ENCODE measurements around the gene GTF3C5.
"Not testable (repeated sequence)": the region's sequence is repeated elsewhere in the genome, so short reads cannot be mapped to it uniquely, and the experiment has no call there.

The GTF3C5 gene

DNA sequence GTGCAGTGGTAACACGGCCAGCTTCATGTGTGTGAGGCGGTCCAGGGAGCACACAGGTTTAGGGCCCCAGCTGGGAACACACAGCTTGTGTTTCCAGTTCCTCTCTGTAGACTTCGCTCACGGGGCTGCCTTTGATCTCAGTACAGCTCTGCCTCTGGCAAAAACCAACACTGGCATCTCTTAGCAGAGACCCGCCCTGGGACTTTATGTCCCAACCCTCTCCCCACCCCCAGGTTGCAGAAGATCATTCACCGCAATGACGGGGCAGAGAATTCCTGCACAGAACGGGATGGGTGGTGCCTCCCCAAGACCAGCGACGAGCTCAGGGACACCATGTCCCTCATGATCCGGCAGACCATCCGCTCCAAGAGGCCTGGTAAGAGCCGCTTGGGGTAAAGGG is 25.7 kb downstream of the GTF3C5 start:
- DNase-seq = no peak

DNA sequence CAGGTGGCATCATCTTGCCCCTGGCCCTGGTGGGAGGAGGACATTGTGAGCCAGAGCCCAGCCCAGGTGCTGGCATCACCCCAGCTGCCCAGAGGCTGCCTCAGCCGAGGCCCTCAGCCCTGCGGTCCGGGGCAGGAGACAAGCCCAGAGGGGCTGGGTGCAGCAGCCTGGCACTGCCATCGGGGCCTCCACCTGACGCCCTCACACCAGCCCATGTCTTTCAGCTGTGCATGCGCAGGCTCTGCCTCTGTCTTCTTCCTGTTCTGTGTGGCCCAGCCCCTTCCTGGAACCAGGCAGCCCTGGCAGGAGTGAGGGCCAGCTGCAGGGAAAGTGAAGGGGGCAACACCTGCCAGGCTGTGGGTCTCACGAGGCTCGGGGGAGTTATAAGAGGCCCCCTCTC is 26.2 kb downstream of the GTF3C5 start:
- DNase-seq = no peak

DNA sequence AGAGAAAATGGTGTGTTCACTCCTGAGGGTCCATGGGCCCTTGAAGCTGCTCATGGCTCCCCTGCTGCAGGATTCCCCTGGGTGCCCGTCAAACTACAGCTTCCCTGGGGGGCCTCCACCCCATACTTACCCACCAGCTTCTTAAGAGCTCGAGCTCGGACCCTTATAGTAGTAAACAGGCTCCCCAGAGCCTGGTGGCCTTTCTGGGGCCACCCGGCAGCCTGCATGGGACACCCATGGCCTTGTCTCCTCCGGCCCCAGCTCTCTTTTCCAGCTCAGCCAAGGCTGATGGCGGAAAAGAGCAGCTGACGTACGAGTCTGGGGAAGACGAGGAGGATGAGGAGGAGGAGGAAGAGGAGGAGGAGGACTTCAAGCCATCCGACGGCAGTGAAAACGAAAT is 26.8 kb downstream of the GTF3C5 start:
- no peak for DNase-seq

DNA sequence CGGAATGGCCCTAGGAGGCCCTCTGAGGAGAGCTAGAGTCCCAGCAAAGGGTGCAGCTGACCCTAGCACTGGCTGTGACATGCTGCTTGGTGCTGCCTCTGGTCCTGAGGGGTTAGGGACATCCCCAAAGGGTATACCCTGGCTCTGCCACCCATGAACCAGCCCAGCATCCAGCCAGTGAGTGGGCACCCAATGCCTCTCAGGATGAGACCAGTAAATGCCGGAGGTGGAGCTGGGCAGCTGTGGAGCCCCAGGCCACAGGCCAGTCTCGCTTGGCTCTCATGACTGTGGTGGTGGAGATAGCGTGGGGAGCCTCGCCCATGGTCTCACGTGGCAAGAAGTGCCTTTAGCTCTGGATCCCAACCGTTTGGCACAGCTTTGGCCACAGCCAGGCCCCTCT is 27.3 kb downstream of the GTF3C5 start:
- no peak for DNase-seq

DNA sequence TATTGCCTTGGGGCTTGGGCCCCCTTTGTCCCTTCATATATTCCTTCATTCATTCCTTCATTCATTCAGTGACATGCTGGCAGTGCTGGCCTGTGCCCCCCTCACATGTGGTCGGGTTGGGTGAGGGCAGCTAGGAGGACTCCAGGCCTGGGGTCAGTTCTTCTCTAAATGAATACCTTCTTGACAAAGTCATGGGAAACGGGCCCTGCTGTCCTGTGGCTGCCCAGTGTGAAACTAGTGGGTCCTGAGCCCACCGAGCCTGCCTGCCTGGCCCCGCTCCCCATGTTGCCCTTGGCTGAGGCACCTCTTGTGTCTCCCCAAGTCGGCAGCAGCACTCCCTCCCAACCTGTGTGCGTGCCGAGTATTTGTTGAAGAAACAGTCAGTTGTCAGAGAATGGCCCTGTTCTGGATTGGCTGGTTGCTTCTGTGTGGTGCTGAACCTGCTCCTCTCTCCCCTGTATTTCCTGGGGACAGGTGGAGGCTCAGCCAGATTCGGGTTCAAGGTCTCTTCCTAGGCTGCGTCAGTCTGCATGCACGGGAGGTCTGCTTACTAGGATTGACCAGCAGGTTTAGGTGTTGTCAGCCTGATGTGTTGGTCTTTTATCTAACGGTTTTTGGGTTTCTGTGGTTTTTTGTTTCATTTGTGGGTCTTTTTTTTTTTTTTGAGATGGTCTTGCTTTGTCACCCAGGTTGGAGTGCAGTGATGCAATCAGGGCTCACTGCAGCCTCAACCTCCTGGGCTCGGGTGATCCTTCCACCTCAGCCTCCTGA is 27.9 kb downstream of the GTF3C5 start:
- DNase-seq = no peak

DNA sequence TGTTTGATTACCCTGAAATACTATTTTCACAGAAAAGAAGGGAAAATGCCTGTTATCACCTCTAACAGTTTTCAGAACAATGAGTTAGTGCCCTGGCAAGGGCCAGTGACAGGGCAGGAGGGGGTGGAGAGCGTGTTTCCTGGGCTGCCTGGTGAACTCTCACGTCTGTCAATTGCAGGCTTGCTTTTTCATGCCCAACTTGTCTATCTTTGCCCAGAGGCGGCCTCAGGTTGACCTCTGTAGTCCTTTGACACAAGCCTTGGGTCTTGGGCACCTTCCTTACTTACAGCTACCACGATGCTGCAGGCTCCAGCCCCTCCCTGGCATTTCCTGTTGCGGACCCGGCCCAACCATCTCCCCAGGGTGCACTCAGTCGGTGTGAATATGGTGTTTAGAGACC is 28.8 kb downstream of the GTF3C5 start:
- no peak for DNase-seq

DNA sequence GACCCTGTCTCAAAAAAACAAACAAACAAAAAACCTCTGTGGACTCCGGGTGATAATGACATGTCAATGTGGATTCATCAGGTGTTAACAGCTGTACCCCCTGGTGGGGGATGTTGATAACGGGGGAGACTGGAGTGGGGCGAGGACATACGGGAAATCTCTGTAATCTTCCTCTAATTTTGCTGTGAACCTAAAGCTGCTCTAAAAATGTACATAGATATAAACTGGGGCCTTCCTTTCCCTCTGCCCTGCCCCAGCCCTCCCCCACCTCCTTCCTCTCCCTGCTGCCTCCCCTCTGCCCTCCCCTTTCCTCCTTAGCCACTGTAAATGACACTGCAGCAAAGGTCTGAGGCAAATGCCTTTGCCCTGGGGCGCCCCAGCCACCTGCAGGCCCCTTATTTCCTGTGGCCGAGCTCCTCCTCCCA is 29.6 kb downstream of the GTF3C5 start:
- no peak for DNase-seq

DNA sequence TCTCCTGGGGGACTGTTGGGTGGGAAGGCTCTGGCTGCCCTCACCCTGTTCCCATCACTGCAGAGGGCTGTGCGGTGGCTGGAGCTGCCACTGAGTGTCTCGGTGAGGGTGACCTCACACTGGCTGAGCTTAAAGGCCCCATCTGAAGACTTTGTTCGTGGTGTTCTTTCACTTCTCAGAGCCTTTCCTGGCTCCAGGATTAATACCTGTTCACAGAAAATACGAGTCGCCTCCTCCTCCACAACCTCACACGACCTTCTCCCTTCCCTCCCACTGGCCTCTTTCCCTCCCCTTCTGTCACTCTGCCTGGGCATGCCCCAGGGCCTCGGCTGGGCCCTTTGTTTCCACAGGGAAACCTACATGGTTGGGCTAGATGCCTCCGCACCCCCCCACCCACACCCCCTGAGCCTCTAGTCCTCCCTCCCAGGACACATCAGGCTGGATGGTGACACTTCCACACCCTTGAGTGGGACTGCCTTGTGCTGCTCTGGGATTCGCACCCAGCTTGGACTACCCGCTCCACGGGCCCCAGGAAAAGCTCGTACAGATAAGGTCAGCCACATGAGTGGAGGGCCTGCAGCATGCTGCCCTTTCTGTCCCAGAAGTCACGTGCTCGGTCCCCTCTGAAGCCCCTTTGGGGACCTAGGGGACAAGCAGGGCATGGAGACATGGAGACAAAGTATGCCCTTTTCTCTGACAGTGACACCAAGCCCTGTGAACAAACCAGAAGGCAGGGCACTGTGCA is 30.4 kb downstream of the GTF3C5 start:
- DNase-seq = peak; percentile 30

DNA sequence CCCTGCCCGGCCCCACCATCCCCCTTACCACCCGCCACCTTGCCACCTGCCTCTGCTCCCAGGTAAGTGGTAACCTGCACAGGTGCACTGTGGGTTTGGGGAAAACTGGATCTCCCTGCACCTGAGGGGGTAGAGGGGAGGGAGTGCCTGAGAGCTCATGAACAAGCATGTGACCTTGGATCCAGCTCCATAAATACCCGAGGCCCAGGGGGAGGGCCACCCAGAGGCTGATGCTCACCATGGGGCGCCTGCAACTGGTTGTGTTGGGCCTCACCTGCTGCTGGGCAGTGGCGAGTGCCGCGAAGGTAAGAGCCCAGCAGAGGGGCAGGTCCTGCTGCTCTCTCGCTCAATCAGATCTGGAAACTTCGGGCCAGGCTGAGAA is 31.0 kb downstream of the GTF3C5 start, which contains the start of gene CEL:
Gene CEL, plus strand, starts transcription at position 218 of the 382 bp plus-strand sequence. Its CDS starts 22 bp downstream, at position 240.
- not testable (repeated sequence) for DNase-seq

DNA sequence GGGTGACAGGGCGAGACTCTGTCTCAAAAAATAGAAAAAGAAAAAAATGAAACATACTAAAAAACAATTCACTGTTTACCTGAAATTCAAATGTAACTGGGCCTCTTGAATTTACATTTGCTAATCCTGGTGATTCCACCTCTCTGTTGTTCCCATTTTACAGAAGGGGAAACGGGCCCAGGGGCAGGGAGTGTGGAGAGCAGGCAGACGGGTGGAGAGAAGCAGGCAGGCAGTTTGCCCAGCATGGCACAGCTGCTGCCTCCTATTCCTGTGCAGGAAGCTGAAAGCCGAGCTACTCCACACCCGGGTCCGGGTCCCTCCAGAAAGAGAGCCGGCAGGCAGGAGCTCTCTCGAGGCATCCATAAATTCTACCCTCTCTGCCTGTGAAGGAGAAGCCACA is 31.8 kb downstream of the GTF3C5 start:
- DNase-seq = not testable (repeated sequence)

DNA sequence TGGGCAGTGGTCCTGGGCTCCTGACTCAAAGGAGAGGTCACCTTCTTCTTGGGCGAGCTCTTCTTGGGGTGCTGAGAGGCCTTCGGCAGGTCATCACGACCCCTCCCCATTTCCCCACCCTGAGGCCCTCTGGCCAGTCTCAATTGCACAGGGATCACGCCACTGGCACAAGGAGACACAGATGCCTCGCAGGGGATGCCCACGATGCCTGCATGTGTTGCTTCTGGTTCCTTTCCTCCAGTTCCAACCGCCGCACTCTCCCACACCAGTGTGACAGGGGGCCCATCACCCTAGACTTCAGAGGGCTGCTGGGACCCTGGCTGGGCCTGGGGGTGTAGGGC is 32.3 kb downstream of the GTF3C5 start:
- no peak for DNase-seq

DNA sequence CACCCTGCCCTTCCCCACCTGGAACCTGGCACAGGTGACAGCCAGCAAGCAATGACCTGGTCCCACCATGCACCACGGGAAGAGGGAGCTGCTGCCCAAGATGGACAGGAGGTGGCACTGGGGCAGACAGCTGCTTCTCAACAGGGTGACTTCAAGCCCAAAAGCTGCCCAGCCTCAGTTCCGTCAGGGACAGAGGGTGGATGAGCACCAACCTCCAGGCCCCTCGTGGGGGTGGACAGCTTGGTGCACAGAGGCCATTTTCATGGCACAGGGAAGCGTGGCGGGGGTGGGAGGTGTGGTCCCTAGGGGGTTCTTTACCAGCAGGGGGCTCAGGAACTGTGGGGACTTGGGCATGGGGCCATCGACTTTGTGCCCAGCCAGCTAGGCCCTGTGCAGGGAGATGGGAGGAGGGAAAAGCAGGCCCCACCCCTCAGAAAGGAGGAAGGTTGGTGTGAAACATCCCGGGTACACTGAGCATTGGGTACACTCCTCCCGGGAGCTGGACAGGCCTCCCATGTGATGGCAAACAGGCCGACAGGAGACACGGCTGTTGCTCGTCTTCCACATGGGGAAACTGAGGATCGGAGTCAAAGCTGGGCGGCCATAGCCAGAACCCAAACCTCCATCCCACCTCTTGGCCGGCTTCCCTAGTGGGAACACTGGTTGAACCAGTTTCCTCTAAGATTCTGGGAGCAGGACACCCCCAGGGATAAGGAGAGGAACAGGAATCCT is 32.9 kb downstream of the GTF3C5 start:
- DNase-seq = no peak

DNA sequence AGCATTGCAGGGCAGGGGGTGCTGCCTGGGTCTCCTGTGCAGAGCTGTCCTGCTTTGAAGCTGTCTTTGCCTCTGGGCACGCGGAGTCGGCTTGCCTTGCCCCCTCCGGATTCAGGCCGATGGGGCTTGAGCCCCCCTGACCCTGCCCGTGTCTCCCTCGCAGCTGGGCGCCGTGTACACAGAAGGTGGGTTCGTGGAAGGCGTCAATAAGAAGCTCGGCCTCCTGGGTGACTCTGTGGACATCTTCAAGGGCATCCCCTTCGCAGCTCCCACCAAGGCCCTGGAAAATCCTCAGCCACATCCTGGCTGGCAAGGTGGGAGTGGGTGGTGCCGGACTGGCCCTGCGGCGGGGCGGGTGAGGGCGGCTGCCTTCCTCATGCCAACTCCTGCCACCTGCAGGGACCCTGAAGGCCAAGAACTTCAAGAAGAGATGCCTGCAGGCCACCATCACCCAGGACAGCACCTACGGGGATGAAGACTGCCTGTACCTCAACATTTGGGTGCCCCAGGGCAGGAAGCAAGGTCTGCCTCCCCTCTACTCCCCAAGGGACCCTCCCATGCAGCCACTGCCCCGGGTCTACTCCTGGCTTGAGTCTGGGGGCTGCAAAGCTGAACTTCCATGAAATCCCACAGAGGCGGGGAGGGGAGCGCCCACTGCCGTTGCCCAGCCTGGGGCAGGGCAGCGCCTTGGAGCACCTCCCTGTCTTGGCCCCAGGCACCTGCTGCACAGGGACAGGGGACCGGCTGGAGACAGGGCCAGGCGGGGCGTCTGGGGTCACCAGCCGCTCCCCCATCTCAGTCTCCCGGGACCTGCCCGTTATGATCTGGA is 33.7 kb downstream of the GTF3C5 start:
- no peak for DNase-seq

DNA sequence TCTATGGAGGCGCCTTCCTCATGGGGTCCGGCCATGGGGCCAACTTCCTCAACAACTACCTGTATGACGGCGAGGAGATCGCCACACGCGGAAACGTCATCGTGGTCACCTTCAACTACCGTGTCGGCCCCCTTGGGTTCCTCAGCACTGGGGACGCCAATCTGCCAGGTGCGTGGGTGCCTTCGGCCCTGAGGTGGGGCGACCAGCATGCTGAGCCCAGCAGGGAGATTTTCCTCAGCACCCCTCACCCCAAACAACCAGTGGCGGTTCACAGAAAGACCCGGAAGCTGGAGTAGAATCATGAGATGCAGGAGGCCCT is 34.2 kb downstream of the GTF3C5 start:
- DNase-seq = no peak

DNA sequence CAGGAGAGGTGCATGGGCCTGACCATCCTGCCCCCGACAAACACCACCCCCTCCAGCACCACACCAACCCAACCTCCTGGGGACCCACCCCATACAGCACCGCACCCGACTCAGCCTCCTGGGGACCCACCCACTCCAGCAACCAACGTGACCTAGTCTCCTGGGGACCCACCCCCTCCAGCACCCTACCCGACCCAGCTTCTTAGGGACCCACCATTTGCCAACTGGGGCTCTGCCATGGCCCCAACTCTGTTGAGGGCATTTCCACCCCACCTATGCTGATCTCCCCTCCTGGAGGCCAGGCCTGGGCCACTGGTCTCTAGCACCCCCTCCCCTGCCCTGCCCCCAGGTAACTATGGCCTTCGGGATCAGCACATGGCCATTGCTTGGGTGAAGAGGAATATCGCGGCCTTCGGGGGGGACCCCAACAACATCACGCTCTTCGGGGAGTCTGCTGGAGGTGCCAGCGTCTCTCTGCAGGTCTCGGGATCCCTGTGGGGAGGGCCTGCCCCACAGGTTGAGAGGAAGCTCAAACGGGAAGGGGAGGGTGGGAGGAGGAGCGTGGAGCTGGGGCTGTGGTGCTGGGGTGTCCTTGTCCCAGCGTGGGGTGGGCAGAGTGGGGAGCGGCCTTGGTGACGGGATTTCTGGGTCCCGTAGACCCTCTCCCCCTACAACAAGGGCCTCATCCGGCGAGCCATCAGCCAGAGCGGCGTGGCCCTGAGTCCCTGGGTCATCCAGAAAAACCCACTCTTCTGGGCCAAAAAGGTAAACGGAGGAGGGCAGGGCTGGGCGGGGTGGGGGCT is 35.6 kb downstream of the GTF3C5 start:
- no peak for DNase-seq

DNA sequence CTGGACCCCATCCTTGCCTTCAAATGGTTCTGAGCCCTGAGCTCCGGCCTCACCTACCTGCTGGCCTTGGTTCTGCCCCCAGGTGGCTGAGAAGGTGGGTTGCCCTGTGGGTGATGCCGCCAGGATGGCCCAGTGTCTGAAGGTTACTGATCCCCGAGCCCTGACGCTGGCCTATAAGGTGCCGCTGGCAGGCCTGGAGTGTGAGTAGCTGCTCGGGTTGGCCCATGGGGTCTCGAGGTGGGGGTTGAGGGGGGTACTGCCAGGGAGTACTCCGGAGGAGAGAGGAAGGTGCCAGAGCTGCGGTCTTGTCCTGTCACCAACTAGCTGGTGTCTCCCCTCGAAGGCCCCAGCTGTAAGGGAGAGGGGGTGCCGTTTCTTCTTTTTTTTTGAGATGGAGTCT is 36.2 kb downstream of the GTF3C5 start:
- no peak for DNase-seq

DNA sequence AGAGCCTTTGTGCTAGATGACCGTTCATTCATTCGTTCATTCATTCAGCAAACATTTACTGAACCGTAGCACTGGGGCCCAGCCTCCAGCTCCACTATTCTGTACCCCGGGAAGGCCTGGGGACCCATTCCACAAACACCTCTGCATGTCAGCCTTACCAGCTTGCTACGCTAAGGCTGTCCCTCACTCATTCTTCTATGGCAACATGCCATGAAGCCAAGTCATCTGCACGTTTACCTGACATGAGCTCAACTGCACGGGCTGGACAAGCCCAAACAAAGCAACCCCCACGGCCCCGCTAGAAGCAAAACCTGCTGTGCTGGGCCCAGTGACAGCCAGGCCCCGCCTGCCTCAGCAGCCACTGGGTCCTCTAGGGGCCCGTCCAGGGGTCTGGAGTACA is 37.0 kb downstream of the GTF3C5 start:
- DNase-seq = no peak

DNA sequence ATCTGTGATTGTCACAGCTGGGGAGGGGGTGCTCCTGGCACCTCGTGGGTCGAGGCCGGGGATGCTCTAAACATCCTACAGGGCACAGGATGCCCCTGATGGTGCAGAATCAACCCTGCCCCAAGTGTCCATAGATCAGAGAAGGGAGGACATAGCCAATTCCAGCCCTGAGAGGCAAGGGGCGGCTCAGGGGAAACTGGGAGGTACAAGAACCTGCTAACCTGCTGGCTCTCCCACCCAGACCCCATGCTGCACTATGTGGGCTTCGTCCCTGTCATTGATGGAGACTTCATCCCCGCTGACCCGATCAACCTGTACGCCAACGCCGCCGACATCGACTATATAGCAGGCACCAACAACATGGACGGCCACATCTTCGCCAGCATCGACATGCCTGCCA is 37.6 kb downstream of the GTF3C5 start:
- not testable (repeated sequence) for DNase-seq

DNA sequence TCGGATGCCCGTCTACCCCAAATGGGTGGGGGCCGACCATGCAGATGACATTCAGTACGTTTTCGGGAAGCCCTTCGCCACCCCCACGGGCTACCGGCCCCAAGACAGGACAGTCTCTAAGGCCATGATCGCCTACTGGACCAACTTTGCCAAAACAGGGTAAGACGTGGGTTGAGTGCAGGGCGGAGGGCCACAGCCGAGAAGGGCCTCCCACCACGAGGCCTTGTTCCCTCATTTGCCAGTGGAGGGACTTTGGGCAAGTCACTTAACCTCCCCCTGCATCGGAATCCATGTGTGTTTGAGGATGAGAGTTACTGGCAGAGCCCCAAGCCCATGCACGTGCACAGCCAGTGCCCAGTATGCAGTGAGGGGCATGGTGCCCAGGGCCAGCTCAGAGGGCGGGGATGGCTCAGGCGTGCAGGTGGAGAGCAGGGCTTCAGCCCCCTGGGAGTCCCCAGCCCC is 39.7 kb downstream of the GTF3C5 start:
- DNase-seq = not testable (repeated sequence)

DNA sequence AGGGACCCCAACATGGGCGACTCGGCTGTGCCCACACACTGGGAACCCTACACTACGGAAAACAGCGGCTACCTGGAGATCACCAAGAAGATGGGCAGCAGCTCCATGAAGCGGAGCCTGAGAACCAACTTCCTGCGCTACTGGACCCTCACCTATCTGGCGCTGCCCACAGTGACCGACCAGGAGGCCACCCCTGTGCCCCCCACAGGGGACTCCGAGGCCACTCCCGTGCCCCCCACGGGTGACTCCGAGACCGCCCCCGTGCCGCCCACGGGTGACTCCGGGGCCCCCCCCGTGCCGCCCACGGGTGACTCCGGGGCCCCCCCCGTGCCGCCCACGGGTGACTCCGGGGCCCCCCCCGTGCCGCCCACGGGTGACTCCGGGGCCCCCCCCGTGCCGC is 40.2 kb downstream of the GTF3C5 start:
- not testable (repeated sequence) for DNase-seq

DNA sequence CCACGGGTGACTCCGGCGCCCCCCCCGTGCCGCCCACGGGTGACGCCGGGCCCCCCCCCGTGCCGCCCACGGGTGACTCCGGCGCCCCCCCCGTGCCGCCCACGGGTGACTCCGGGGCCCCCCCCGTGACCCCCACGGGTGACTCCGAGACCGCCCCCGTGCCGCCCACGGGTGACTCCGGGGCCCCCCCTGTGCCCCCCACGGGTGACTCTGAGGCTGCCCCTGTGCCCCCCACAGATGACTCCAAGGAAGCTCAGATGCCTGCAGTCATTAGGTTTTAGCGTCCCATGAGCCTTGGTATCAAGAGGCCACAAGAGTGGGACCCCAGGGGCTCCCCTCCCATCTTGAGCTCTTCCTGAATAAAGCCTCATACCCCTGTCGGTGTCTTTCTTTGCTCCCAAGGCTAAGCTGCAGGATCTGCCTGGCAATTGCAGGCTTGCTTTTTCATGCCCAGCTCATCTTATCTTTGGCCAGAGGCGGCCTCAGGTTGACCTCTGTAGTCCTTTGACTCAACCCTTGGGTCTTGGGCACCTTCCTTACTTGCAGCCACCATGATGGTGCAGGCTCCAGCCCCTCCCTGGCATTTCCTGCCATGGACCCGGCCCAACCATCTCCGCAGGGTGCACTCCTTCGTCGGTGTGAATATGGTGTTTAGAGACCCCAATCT is 40.8 kb downstream of the GTF3C5 start:
- DNase-seq = no peak

DNA sequence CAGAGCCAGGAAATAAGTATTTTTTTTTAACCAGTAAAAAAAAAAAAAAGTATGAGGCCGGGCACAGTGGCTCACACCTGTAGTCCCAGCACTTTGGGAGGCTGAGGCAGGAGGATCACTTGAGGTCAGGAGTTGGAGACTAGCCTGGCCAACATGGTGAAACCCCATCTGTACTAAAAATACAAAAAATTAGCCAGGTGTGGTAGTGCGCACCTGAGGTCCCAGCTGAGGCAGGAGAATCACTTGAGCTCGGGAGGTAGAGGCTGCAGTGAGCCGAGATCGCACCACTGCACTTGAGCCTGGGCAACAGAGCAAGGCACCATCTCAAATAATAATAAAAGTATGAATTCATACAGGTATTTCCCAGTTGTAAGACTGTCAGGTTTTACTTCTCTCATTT is 41.4 kb downstream of the GTF3C5 start:
- DNase-seq = not testable (repeated sequence)
